Measurements from ENCODE around the gene GPR15LG.
"Not testable (repeated sequence)": the region's sequence is repeated elsewhere in the genome, so short reads cannot be mapped to it uniquely, and the experiment has no call there.

The GPR15LG gene

DNA sequence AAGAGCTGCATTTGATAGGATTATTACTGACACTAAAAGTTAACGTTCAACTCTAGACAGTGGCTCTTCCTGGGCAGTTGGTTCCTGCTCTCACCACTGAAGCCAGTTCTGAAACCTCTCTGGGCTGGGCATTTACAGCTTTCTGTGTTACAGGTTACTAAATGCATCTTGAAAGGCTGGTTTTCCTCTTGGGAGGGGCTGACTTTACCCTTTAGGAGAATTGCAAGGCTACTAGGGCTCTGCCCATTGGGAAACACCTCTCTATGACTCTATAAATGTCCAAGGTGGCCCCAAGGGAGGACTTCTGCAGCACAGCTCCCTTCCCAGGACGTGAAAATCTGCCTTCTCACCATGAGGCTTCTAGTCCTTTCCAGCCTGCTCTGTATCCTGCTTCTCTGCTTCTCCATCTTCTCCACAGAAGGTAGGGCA lies at the start of gene GPR15LG:
Gene GPR15LG (plus strand): TSS at position 301 of the 429 bp plus-strand sequence. CDS start 51 bp downstream, at position 352.
- DNase-seq (ENCODE audit: low spot score) = no peak

DNA sequence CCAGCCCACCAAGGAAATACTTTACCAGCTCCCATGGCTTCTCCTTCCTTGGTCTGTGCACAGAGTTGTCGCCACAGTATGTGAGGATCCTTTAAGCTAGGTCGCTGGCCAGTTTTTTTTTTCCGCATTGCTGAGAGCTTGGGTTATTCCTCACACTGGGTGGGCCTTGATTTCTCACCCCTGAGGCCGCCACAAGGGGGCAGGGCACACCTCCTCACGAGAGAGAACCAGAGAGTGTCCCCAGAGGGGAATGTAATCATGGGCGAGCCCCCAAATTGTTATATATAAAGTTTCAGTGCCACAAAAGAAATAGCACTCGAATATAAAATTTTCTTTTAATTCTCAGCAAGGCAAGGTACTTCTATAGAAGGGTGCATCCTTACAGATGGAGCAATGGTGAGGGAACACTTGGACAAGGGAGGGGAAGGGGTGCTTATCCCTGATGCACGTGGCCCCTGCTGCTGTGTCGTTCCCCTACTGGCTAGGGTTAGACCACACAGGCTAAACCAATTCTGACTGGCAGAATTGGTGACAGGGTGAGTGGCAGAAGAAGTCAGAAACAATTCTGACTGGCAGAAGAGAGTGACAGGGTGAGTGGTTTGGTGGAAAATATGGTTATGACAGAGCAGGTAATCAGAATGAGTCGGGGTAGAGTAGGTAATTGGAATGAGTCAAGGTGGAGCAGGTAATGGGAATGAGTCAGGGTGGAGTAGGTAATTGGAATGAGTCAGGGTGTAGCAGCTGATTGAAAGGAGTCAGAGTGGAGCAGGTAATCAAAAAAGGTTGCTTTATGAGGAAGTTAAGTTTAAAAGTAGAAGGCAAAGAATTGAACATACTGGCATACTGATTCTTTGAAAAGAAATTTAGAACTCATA lies 47.5 kb upstream of the GPR15LG start:
- not testable (repeated sequence) for DNase-seq (ENCODE audit: low spot score)

DNA sequence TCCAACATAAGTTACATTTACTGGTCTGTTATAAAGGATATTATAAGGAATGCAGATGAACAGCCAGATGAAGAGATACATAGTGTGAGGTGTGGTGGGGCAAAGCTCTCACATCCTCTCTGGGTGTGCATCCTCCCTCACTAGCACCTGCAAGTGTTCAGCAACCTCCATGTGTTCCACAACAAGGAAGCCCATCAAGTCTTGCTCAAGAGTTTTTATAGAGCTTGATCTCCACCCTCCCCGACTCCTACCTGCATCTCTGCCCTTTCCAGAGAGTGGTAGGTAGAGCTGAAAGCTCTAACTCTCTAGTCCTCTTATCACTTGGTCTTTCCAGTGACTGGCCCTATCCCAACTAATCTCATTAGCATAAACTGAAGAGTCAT lies 46.8 kb upstream of the GPR15LG start:
- no peak for DNase-seq (ENCODE audit: low spot score)

DNA sequence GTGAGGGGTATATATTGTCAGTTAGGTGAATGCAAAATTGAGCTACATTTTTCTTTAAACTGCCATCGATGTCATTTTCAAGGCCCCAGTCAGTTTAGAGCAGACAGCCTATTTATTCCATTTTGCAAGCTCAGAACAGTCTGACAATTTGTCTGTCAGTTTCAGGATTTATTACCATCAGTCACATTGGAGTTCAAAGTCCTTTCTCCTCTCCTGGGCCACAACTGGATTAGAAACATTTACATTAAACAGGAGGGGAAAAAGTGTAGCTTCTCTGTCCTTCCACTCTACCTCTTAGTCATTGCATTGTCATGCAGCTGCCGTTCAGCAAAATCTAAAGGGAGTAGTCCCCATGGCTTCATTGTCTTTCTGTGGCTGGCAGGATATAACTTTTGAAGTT lies 37.8 kb upstream of the GPR15LG start:
- DNase-seq (ENCODE audit: low spot score) = no peak

DNA sequence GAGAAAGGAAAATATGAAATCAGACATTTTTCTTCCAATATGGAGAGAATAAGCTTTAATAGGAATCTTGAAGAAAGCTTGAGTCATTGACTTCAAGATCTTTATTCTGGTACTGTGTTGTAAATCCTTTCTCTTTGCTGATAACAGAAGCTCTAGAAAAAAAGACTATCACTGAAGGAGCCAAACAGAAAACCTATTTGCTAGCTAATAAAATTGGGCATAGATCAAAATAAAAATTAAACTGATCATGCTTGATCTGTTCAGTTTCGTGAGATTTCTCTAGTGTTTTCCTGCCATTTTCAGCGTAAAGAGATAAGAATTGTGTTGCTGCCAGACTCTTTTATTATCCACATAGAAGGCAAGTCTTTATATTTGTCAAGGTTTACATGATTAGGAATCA lies 35.8 kb upstream of the GPR15LG start:
- DNase-seq (ENCODE audit: low spot score) = no peak

DNA sequence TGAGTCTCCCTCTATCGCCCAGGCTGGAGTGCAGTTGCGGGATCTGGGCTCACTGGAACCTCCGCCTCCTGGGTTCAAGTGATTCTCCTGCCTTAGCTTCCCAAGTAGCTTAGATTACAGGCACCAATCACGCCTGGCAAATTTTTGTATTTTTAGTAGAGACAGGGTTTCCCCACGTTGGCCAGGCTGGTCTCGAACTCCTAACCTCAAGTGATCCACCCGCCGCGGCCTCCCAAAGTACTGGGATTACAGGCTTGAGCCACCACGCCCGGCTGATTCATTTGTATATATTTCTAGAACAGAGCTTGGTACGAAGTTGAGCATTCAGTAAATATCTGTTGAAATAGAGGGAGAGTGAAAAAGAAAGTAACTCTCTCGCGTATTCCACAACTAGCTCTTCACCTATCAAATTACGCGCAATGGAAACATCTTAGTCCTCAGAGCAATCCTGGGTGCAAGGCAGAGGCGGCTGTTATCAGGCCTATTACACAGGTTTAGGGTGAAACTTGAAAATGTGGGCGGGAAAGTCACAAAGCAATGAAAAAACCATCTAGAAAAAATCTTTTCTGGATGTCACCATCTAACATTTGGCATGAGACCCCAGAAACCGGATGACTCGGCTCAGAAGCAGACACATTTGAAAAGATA lies 35.0 kb upstream of the GPR15LG start:
- no peak for DNase-seq (ENCODE audit: low spot score)

DNA sequence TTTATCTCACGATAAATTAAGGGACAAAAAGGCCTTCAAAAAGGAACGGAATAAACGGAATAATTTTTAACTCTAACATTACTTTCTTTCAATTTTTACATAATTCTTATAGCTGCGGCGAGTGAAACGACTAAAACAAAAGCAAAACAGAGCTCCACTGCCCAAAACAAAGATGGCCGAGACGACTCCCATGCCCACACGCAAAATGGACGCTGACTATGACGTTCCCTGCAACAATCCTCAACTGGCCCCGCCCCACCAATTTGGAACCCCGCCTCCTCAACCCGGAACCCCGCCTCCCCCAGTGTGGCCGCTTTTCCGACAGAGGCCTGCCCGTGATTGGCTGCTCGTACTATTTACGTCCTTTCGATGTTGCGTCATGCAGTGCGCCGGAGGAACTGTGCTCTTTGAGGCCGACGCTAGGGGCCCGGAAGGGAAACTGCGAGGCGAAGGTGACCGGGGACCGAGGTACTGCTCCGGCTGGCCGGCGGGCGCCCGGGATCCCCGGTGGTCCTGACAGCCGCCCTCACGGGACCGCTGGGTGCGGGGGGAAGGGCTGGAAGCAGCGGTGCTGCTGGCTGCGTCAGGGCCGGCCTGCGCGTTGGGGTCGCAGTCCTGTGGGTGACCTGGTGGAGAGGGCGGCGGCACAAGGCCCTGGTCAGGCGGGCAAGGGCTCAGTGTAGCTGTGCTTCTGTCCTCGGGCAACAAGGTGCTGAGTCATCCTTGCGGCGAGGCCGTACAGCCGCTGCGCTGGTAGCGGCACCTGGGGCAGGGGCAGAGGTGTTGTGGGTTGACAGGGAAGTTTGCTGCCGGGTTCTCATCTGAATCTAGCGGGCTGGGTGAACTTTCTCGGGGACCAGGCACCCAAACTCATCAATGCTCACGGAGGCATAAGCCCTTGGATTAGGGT lies 34.2 kb upstream of the GPR15LG start, which contains the start of gene GHITM:
Gene GHITM (plus strand): TSS at position 384 of the 910 bp plus-strand sequence. CDS start 1,992 bp downstream, outside the sequence.
- peak; percentile 98 for DNase-seq (ENCODE audit: low spot score)

DNA sequence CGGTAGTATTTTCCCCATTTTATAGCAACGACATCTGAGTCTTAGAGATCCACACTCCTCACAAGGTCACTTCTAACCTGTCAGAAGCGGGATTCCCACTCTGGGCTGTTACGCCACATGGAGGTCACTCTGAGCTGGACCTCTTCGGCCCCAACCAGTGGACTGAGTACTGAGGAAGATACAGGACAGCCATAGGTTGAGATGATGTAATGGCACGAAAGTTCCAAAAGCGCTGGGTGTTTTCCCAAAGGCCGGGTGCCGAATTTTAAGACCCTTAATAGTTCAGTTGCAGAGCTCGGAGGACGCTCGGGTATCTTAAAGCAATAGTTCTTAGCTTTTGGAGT lies 33.6 kb upstream of the GPR15LG start:
- peak; percentile 66 for DNase-seq (ENCODE audit: low spot score)

DNA sequence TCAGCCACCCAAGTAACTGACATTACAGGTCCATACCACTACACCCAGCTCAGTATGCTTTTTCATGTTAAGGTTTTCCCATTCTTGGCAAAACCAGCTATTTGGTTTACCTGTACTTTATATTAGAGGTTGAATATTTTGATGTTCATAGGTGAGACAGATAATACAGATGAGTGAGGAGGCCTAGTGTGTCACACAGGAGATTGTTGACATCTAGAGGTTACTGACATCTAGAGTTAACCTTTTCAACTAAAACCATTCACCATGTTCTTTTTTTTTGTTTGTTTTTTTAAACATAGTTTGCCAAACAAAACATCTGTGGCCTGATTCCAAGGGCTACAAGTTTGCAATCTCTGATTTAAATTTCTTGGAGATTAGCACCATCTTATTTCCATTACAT lies 26.3 kb upstream of the GPR15LG start:
- DNase-seq (ENCODE audit: low spot score) = no peak

DNA sequence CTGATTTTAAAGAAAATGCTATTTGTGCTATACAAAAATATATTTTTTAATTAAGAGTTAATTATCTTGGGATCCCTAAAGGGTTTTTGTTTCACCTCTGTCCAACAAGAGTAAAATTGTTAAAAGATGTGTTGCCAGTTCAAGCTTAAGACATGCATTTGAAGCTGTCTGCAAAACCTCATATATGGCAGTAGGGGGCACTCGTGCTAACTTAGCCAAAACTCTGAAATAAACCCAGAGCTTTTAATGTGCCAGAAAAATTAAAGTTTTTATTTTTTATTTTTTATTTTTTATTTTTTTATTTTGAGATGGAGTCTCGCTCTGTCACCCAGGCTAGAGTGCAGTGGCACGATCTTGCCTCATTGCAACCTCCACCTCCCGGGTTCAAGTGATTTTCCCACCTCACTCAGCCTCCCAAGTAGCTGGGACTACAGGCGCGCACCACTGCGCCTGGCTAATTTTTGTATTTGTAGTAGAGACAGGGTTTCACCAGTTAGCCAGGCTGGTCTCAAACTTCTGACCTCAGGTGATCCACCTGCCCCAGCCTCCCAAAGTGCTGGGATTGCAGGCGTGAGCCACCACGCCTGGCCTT lies 25.5 kb upstream of the GPR15LG start:
- peak; percentile 62 for DNase-seq (ENCODE audit: low spot score)

DNA sequence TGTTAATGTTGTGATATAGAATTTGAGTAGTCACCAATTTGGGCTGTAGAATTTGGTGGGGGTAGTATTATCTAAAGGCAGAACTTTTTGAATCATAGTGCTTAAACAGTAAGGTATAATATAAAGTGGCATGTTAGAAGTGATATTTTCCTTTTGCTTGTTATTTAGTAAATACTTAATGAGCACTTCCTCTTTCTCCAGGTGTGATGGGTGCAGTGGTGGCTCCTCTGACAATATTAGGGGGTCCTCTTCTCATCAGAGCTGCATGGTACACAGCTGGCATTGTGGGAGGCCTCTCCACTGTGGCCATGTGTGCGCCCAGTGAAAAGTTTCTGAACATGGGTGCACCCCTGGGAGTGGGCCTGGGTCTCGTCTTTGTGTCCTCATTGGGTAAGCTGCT lies 23.7 kb upstream of the GPR15LG start:
- no peak for DNase-seq (ENCODE audit: low spot score)

DNA sequence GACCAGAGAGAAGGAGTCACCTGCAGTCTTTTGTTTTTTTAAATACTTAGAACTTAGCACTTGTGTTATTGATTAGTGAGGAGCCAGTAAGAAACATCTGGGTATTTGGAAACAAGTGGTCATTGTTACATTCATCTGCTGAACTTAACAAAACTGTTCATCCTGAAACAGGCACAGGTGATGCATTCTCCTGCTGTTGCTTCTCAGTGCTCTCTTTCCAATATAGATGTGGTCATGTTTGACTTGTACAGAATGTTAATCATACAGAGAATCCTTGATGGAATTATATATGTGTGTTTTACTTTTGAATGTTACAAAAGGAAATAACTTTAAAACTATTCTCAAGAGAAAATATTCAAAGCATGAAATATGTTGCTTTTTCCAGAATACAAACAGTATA lies 20.8 kb upstream of the GPR15LG start:
- DNase-seq (ENCODE audit: low spot score) = no peak

DNA sequence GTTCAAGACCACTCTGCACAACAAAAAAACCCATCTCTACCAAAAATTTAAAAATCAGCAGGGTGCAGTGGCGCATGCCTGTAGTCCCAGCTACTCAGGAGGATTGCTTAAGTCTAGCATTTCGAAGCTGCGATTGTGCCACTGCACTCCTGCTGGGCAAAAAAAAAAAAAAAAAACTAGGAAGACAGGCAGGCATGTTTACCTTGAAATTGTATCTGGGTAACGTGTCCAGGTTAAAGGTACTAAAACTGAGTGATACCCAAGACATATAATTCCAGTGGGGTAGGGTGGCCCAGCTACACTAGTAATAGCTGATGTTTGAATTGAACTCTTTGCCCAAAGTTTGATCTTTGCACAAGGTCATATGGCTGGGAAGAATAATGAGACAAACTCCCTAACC lies 18.1 kb upstream of the GPR15LG start:
- no peak for DNase-seq (ENCODE audit: low spot score)

DNA sequence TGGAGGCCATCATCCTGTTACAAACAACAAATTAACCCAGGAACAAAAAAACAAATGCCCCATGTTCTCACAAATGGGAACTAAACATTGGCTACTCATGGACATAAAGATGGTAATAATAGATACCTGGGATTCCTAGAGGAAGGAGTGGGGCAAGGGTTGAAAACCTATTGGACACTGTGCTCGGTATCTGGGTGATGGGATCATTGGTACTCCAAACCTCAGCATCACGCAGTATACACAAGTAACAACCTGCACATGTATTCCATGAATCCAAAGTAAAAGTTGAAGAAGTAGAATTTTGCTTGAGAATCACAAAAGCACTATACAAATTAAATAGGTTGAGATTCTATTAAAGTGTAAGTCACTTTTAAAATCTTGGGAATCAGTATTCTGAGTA lies 17.6 kb upstream of the GPR15LG start:
- no peak for DNase-seq (ENCODE audit: low spot score)

DNA sequence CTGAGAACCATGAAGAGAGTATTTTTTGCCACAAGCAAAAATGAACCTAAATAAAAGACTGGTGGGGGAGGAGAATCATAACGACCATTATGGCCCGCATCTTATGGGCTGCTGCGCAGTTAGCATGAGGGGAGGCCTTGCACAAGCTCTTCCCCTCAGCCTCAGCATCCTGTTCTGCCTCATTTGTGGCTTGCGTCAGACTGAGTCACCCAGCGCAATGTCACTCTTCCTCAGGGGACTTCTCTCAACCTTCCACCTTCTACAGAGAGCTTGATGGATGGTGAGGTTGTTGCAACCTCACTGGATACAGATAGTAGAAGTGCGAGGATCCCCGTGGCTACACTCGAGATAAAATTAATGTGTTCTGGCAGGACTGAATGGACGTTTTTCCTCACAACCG lies 16.8 kb upstream of the GPR15LG start:
- peak; percentile 36 for DNase-seq (ENCODE audit: low spot score)

DNA sequence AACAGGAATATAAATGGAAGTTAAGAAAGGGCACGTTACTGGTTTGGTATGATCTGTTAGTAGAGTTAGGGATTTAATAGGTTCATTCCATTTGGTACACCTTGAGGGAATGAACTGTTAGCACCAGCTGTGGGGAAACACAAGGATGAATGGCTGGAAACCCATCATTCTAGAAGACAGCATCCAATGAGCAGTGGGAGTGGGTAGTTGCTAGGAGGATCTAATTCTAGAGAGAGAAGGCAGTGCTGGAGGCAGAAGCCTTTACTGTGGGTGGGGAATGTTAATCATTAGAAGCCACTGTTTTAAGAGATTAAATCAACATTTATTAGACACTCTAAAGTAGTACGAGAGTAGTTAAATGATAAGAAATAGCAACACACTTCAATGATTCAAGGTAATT lies 15.5 kb upstream of the GPR15LG start:
- DNase-seq (ENCODE audit: low spot score) = no peak

DNA sequence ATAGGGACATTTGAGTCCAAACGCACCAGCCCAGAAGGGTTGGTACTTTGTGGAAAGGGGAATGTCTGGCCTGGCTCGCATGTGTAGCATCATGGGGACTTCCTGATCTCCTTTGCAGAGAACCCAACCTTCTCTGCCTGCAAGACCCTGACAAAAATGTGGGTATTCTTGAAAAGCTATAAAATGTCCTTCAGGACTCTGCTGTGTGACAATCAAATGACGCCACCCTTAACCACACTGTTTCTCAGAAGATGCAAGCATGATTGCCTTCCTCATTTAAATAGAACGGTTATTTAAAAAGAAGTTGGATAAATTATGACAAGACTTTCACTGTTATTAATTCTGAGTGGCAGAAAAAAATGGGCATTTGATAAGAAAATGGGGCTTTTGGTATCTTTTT lies 15.1 kb upstream of the GPR15LG start:
- no peak for DNase-seq (ENCODE audit: low spot score)

DNA sequence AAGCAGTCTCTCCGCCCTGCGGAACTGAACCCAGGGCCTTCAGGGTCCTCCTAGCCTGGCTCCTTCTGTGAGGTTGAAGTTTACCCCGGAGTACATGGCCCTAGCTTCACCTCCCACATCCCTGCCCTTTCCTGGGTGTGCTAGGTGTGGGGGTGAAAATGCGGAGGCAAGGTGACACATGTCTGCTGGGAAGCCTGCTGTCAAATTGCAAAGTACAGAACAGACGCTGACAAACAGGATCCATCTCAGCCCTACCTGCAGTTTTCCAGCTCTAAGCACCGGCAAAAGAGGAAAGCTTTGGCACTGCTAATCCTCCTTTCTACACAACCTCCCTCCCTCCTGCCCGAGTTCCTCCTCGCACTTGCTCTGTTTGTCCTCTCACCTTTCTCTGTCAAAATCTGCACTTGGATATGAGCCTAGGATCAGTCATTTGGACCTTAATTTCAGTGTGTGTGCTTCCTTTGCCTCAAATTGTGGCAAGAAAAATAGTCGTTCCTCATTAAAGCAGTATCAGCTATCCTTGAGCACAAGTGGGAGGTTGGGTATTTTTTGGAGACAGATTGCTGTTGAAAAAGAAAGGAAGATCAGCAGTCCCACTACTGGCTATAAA lies 14.4 kb upstream of the GPR15LG start:
- DNase-seq (ENCODE audit: low spot score) = no peak

DNA sequence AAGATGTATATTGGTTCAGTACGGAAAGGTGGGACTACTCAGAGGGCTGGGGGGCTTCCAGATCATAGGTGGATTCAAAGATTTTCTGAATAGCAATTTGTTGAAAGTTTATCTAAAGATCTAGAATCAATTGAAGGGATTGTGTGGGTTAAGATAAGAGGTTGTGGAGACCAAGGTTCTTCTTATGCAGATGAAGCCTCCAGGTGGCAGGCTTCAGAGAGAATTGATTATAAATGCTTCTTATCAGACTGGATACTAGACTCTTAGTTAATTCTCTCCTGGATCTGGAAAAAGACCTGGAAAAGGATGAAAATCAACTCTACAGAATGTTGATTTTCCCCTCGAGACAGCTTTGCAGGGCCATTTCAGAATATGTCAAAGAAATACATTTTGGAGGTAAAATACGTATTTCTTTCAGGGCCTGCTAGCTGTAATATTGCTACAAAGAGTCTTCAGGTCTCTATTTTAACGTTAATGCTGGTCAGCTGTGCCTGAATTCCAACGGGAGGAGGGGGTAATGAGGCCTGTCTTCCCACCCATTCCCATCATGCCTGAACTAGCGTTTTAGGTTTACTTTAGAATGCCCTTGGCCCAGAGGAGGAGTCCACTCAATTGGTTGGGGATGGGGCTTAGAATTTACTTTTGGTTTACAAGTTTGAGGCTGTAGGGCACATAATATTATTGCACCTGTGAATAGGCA lies 12.8 kb upstream of the GPR15LG start:
- DNase-seq (ENCODE audit: low spot score) = no peak

DNA sequence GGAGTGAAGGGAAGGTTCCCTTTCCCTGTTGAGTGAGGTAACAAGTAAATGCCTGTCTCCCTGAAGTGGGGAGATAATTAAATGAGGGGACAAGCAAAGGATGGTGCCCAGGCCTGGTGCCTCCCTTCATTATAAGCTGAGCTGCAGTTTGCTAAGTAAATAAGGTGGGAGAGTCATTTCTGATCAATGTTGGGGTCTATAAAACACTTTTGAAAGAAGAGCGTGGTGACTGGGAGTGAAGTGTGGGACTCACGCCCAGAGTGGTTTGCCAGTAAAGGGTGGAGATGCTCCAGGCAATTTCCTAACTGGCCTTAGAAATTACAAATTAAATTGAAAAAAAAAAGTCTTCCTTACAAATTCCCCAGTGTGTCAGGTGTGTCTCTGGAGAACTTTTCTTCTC lies 9.6 kb upstream of the GPR15LG start:
- DNase-seq (ENCODE audit: low spot score) = no peak

DNA sequence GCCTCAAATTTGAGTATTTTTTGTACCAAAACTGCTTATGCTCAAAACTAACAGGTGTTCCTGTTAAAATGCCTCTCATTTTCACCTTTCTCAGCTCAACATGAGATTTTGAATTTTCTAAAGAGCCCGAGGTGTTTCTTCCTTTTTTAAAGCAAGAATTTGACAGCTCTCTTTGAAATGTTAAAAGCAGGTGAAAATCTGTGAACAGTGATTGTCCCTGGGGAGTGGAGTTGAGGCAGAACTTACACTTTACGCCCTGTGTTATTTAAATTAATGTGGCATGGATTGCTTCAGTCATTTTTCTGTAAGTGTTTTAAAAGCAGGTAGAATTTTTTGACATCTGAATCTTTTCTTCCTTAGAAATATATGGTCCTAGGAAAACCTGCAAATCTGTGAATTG lies 9.2 kb upstream of the GPR15LG start:
- DNase-seq (ENCODE audit: low spot score) = no peak
